WTC11 (cell line): ENCODE measurements around the gene EFNA5. TPM values are rescaled to one million over a fixed set of nuclear protein-coding genes. Genes with fewer than 3 reads are reported as not detected.

ENCODE experiments used
- ATAC-seq: fragments of 200-7000 bp; cut with Tn5 transposase; 2 replicates; pipeline ENCODE4 v1.10.0; 2021; ENCODE audit warnings: mild to moderate bottlenecking, moderate library complexity
- CTCF ChIA-PET: fragments of 300-600 bp; sonication (Branson Sonifier 250); formaldehyde crosslinking; loops from one replicate; lab custom pipeline; 2021; ENCODE audit warnings: antibody characterized with exemption; lab: Charles Lee
- POLR2A ChIA-PET: fragments of 350-600 bp; sonication (Branson Sonifier 250); formaldehyde crosslinking; loops from one replicate; lab custom pipeline; 2021; ENCODE audit warnings: antibody characterized with exemption; lab: Charles Lee
- DNase-seq: peaks from one replicate; pipeline ENCODE4 v3.0.0; 2021; ENCODE audit warnings: low spot score
- H3K27ac Mint-ChIP-seq: 2 replicates; pipeline ENCODE4 v1.8.0; 2021; ENCODE audit warnings: mixed read lengths
- H3K27me3 Mint-ChIP-seq: 2 replicates; pipeline ENCODE4 v1.8.0; 2021; ENCODE audit warnings: low read depth, mild to moderate bottlenecking, moderate library complexity, mixed read lengths
- H3K36me3 Mint-ChIP-seq: 2 replicates; pipeline ENCODE4 v1.8.0; 2021; ENCODE audit warnings: mixed read lengths
- H3K4me1 Mint-ChIP-seq: 2 replicates; pipeline ENCODE4 v1.8.0; 2022; ENCODE audit warnings: mixed read lengths
- H3K4me3 Mint-ChIP-seq: 2 replicates; pipeline ENCODE4 v1.8.0; 2021; ENCODE audit warnings: mild to moderate bottlenecking, moderate library complexity, mixed read lengths
- H3K9me3 Mint-ChIP-seq: 2 replicates; pipeline ENCODE4 v1.8.0; 2021; ENCODE audit warnings: mixed read lengths
- EMX1 ChIP-seq: fragments of 250-450 bp; sonication (Bioruptor Pico); IDR thresholded peaks from 2 replicates; pipeline ENCODE4 v1.8.0; 2021; ENCODE audit warnings: mild to moderate bottlenecking
- ETV6 ChIP-seq: sonication (generic); formaldehyde crosslinking; IDR thresholded peaks from 2 replicates; pipeline ENCODE4 v1.8.1; 2022; ENCODE audit warnings: mild to moderate bottlenecking, missing genetic modification reagents
- FOXP1 ChIP-seq: sonication (generic); formaldehyde crosslinking; IDR thresholded peaks from 2 replicates; pipeline ENCODE4 v1.8.0; 2022; ENCODE audit warnings: missing genetic modification reagents, mild to moderate bottlenecking, moderate library complexity, borderline replicate concordance
- GRHL2 ChIP-seq: fragments of 250-450 bp; sonication (Bioruptor Pico); IDR thresholded peaks from 2 replicates; pipeline ENCODE4 v1.8.0; 2022; ENCODE audit warnings: mild to moderate bottlenecking, moderate library complexity; ENCODE audit not compliant: insufficient replicate concordance, severe bottlenecking
- NFATC4 ChIP-seq: fragments of 250-450 bp; sonication (Bioruptor Pico); IDR thresholded peaks from 2 replicates; pipeline ENCODE4 v1.9.0; 2021; ENCODE audit warnings: mild to moderate bottlenecking
- NR1H2 ChIP-seq: sonication (generic); formaldehyde crosslinking; IDR thresholded peaks from 2 replicates; pipeline ENCODE4 v1.9.0; 2021; ENCODE audit warnings: mild to moderate bottlenecking, moderate library complexity, missing genetic modification reagents
- RORB ChIP-seq: fragments of 250-450 bp; sonication (Bioruptor Pico); IDR thresholded peaks from 2 replicates; pipeline ENCODE4 v1.9.0; 2021; ENCODE audit warnings: mild to moderate bottlenecking
- SMAD4 ChIP-seq: sonication (generic); formaldehyde crosslinking; IDR thresholded peaks from 2 replicates; pipeline ENCODE4 v1.8.0; 2022; ENCODE audit warnings: mild to moderate bottlenecking, missing genetic modification reagents
- SP1 ChIP-seq: sonication (generic); formaldehyde crosslinking; conservative IDR thresholded peaks from 2 replicates; pipeline ENCODE4 v1.8.1; 2022; ENCODE audit warnings: missing genetic modification reagents
- TCF7 ChIP-seq: sonication (generic); formaldehyde crosslinking; IDR thresholded peaks from 2 replicates; pipeline ENCODE4 v1.8.0; 2022; ENCODE audit warnings: mild to moderate bottlenecking, low read depth, missing genetic modification reagents, moderate library complexity
- TP53 ChIP-seq: sonication (generic); formaldehyde crosslinking; IDR thresholded peaks from 2 replicates; pipeline ENCODE4 v1.8.1; 2023; ENCODE audit warnings: mild to moderate bottlenecking, missing genetic modification reagents
- ZNF317 ChIP-seq: sonication (generic); formaldehyde crosslinking; IDR thresholded peaks from 2 replicates; pipeline ENCODE4 v1.8.1; 2023; ENCODE audit warnings: low read depth, mild to moderate bottlenecking, moderate library complexity, missing genetic modification reagents, borderline replicate concordance
- total RNA-seq: library from RNA; stranded (reverse); gene quantifications from 3 replicates; pipeline ENCODE4 v1.2.3, GENCODE V29; 2021
- TF ChIP-seq, protein P1 (sequence below): sonication (generic); formaldehyde crosslinking; IDR thresholded peaks from 2 replicates; pipeline ENCODE4 v1.8.1; 2023; ENCODE audit warnings: mild to moderate bottlenecking, moderate library complexity, missing genetic modification reagents
- TF ChIP-seq, protein P2 (sequence below): sonication (generic); formaldehyde crosslinking; IDR thresholded peaks from 2 replicates; pipeline ENCODE4 v1.8.1; 2023; ENCODE audit warnings: mild to moderate bottlenecking, missing genetic modification reagents
- TF ChIP-seq, protein P3 (sequence below): sonication (generic); formaldehyde crosslinking; IDR thresholded peaks from 2 replicates; pipeline ENCODE4 v1.8.0; 2022; ENCODE audit warnings: mild to moderate bottlenecking, missing genetic modification reagents
- TF ChIP-seq, protein P4 (sequence below): fragments of 250-450 bp; sonication (Bioruptor Pico); IDR thresholded peaks from 2 replicates; pipeline ENCODE4 v1.8.0; 2021; ENCODE audit warnings: mild to moderate bottlenecking

Gene EFNA5
- total RNA-seq, 1 experiment from 2014 or later: 17.4 TPM

DNA sequence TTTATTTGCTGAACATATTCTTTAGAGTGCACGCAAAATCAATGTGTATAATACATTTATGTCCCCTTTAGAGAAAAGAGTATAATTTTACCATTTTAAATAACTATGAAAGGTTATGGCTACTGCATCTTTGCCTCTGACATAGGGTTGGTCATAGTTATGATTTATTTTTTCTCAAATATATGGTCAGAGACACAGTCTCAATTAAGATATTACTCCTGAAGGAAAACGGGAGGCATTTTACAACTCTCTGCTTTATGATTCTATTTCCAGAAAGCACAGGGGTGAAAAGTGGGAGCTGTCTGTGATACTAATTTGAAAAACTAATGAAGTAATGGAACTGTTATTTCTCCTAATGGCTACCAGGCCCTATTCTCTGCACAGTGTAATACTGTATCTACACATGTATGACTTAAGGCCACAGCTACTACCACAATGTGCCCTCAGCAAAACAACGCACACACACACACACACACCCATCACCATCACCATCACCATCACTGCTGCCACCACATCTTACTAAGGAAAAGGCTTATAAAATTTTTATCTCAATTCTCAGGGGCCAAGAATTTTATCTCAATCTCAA is 262.9 kb downstream of the EFNA5 start:
- Mint-ChIP-seq H3K36me3 (no peaks in the 10 kb centered on the region), H3K4me1 (peaks cover 27% of the 10 kb centered on the region), H3K9me3 (0 out of 2 replicates have a peak, but pooled peaks cover 2% of the 10 kb centered on the region), H3K27me3 (no peaks in the 10 kb centered on the region), H3K4me3 (no peak overlapping the region), H3K27ac (no peak overlapping the region)
- DNase-seq (no peak), ATAC-seq (no peak)
- CTCF ChIA-PET: no interaction called here
- TF ChIP-seq TCF7 (CRISPR knock-in tag) (no peak), SP1 (CRISPR knock-in tag) (no peak)
- TF ChIP-seq, protein P1, sequence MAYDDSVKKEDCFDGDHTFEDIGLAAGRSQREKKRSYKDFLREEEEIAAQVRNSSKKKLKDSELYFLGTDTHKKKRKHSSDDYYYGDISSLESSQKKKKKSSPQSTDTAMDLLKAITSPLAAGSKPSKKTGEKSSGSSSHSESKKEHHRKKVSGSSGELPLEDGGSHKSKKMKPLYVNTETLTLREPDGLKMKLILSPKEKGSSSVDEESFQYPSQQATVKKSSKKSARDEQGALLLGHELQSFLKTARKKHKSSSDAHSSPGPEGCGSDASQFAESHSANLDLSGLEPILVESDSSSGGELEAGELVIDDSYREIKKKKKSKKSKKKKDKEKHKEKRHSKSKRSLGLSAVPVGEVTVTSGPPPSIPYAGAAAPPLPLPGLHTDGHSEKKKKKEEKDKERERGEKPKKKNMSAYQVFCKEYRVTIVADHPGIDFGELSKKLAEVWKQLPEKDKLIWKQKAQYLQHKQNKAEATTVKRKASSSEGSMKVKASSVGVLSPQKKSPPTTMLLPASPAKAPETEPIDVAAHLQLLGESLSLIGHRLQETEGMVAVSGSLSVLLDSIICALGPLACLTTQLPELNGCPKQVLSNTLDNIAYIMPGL: no peak
- POLR2A ChIA-PET: no interaction called here

DNA sequence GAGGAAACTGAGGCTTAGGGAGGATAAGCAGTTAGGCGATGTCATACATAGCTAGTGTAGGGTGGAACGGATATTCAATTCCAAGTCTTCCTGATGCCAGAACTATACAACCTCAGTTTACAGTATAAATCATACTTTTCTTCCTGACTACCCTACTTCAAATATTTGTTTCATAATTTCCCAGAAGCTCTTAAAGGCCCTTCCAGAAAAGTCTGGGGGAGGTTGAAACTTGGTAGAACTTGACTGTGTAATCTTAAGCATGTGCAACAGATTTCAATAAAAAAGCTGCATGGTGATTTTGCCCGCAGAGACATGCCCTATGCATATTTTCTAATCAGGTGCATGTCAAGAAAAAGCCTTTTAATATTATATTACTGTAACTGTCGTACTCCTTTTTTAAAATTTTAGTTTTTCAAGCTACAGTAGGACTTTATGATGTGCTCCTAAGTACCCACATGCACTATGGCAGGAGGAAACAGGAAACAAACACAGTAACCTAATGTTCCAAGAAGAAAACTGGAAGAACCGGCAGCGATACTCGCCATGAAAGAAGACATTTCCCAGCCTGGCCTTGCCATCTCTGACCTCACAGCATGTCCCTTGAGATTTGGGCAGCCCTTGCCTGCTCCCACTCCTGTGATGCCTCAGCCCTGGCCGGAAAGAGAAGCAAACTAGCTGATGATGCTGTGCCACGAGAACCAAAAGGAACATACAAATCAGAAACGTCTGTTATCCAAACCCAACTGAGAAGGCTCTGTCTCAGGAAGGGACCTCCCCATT is 266.0 kb downstream of the EFNA5 start:
- ChIA-PET CTCF (interaction anchor here (1.4 kb wide), 1 partner anchor 168 kb away, joined by 8 read pairs; no protein-coding TSS in a partner anchor), POLR2A (no interaction called here)
- Mint-ChIP-seq H3K36me3 (no peaks in the 10 kb centered on the region), H3K4me1 (peaks cover 54% of the 10 kb centered on the region), H3K27me3 (peaks cover 7% of the 10 kb centered on the region), H3K27ac (no peak overlapping the region; the same call in 1 of the 2 replicates), H3K9me3 (0 out of 2 replicates have a peak, but pooled peaks cover 2% of the 10 kb centered on the region), H3K4me3 (no peak overlapping the region)
- TF ChIP-seq, protein P1: no peak
- TF ChIP-seq EMX1 (CRISPR knock-in tag): no peak
- TF ChIP-seq TP53: no peak
- no peak for TF ChIP-seq FOXP1 (CRISPR knock-in tag)
- no peak for TF ChIP-seq RORB (CRISPR knock-in tag)
- no peak for TF ChIP-seq ZNF317 (CRISPR knock-in tag)
- TF ChIP-seq, protein P2, sequence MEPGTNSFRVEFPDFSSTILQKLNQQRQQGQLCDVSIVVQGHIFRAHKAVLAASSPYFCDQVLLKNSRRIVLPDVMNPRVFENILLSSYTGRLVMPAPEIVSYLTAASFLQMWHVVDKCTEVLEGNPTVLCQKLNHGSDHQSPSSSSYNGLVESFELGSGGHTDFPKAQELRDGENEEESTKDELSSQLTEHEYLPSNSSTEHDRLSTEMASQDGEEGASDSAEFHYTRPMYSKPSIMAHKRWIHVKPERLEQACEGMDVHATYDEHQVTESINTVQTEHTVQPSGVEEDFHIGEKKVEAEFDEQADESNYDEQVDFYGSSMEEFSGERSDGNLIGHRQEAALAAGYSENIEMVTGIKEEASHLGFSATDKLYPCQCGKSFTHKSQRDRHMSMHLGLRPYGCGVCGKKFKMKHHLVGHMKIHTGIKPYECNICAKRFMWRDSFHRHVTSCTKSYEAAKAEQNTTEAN (CRISPR knock-in tag): no peak
- no peak for TF ChIP-seq NFATC4
- TF ChIP-seq SMAD4: no peak
- TF ChIP-seq GRHL2 (CRISPR knock-in tag): no peak
- TF ChIP-seq, protein P3, sequence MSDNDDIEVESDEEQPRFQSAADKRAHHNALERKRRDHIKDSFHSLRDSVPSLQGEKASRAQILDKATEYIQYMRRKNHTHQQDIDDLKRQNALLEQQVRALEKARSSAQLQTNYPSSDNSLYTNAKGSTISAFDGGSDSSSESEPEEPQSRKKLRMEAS: no peak
- ATAC-seq (no peak; the same call in 1 of the 2 replicates), DNase-seq (no peak)

DNA sequence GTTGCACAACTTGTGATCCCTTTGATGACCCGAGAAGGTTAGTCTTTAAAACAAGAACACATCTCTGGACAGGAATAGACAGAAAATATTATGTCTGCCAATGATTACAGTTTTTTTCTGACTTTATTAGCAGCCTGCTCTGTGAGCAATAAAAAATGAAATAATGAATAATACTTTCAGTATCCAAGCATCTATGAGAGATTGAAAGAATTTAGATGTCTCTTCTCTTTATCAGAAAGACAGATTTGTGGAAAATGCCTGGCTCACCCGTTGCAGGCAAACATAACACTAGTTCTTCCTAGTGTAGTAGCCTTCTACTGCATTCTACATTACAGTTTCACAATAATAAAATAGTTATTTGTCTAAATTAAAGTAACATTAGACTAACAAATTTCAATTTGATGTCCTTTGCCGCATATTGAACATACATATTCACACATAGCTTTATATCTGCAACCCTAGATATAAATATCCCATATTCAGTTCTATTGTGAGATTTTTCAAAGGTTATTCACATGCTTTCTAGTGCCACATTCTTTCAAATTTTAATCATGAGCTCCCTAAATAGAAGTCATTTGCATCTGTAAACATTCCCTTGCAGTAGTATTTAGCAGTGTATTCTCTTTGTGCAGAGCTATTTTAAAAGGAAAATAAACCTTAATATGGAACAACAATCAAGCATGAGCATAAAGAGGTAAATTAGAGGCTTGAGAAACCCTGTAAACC is 267.3 kb downstream of the EFNA5 start:
- ATAC-seq: no peak
- H3K27me3 Mint-ChIP-seq: peaks cover 18% of the 10 kb centered on the region
- DNase-seq: no peak
- no peak overlapping the region for H3K27ac Mint-ChIP-seq
- POLR2A ChIA-PET: no interaction called here
- peaks cover 57% of the 10 kb centered on the region for H3K4me1 Mint-ChIP-seq
- H3K9me3 Mint-ChIP-seq: no peaks in the 10 kb centered on the region
- H3K36me3 Mint-ChIP-seq: no peaks in the 10 kb centered on the region
- no peak overlapping the region for H3K4me3 Mint-ChIP-seq
- no peak for TF ChIP-seq ETV6 (CRISPR knock-in tag)
- TF ChIP-seq, protein P4, sequence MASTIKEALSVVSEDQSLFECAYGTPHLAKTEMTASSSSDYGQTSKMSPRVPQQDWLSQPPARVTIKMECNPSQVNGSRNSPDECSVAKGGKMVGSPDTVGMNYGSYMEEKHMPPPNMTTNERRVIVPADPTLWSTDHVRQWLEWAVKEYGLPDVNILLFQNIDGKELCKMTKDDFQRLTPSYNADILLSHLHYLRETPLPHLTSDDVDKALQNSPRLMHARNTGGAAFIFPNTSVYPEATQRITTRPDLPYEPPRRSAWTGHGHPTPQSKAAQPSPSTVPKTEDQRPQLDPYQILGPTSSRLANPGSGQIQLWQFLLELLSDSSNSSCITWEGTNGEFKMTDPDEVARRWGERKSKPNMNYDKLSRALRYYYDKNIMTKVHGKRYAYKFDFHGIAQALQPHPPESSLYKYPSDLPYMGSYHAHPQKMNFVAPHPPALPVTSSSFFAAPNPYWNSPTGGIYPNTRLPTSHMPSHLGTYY (CRISPR knock-in tag): no peak
- TF ChIP-seq NR1H2 (CRISPR knock-in tag): no peak
- CTCF ChIA-PET: interaction anchor here (1.4 kb wide), 1 partner anchor 169 kb away, joined by 8 read pairs; no protein-coding TSS in a partner anchor
